Skeletal muscle tissue (tissue), 4 donors: ENCODE measurements around the gene MEG3. TPM values are rescaled to one million over a fixed set of nuclear protein-coding genes. Genes with fewer than 3 reads are reported as not detected.

Source experiments
- H3K27ac ChIP-seq: one replicate; pipeline ENCODE4 v1.7.0; 2013; ENCODE audit warnings: mild to moderate bottlenecking, low read depth, low read length, inconsistent platforms
- H3K27me3 ChIP-seq, 3 donors: one replicate each; pipeline ENCODE4 v1.7.0; 2013; ENCODE audit warnings: low read length in 3 of 3; ENCODE audit not compliant: control insufficient read depth in 3 of 3, insufficient read depth in 3 of 3
- H3K36me3 ChIP-seq, 3 donors: one replicate each; pipeline ENCODE4 v1.7.0; 2013; ENCODE audit warnings: low read length in 3 of 3; ENCODE audit not compliant: control insufficient read depth in 3 of 3, insufficient read depth in 3 of 3
- H3K4me1 ChIP-seq, 3 donors: one replicate each; pipeline ENCODE4 v1.7.0; 2013; ENCODE audit warnings: low read length in 3 of 3, mild to moderate bottlenecking in 3 of 3; ENCODE audit not compliant: control insufficient read depth in 3 of 3, insufficient read depth in 3 of 3
- H3K4me3 ChIP-seq, 3 donors: one replicate each; pipeline ENCODE4 v1.7.0; 2013; ENCODE audit warnings: low read length in 3 of 3
- H3K9ac ChIP-seq, 3 donors: one replicate each; pipeline ENCODE4 v1.7.0; 2013; ENCODE audit warnings: low read length in 3 of 3, mild to moderate bottlenecking in 3 of 3, moderate library complexity in 2 of 3, low read depth in 1 of 3
- H3K9me3 ChIP-seq, 3 donors: one replicate each; pipeline ENCODE4 v1.7.0; 2013; ENCODE audit warnings: low read length in 3 of 3; ENCODE audit not compliant: control insufficient read depth in 3 of 3
- total RNA-seq: library from RNA; depleted of rRNA; stranded (reverse); fragments of >200 nt; gene quantifications from one replicate; pipeline ENCODE4 v1.2.3, GENCODE V29; 2014
- donor health status: Osteomylitis.

MEG3 gene
- total RNA-seq, 1 donor from 2014 or later, result 587 TPM

GRCh38 chr14:100844421-100844820, 18.5 kb downstream of the MEG3 start:
- Histone ChIP-seq H3K36me3 (no peaks in the 10 kb centered on the region), H3K27ac (no peak overlapping the region), H3K9me3 (no peaks in the 10 kb centered on the region), H3K4me1 (no peaks in the 10 kb centered on the region), H3K4me3 (no peak overlapping the region), H3K27me3 (peaks cover 0 to 8% (median 7%) of the 10 kb centered on the region in 3 donors), H3K9ac (no peak overlapping the region)

- Histone ChIP-seq H3K36me3 (no peaks in the 10 kb centered on the region), H3K9ac (no peak overlapping the region), H3K4me1 (no peaks in the 10 kb centered on the region), H3K9me3 (no peaks in the 10 kb centered on the region), H3K4me3 (no peak overlapping the region), H3K27me3 (peaks cover 0 to 8% (median 7%) of the 10 kb centered on the region in 3 donors), H3K27ac (no peak overlapping the region)
Measured at GRCh38 chr14:100844846-100845245, 18.9 kb downstream of the MEG3 start.

GRCh38 chr14:100845341-100845740, 19.4 kb downstream of the MEG3 start:
- H3K9me3 ChIP-seq, result no peaks in the 10 kb centered on the region
- no peaks in the 10 kb centered on the region for H3K36me3 ChIP-seq
- no peak overlapping the region for H3K4me3 ChIP-seq
- no peak overlapping the region for H3K9ac ChIP-seq
- H3K4me1 ChIP-seq, result no peaks in the 10 kb centered on the region
- peaks cover 0 to 8% (median 7%) of the 10 kb centered on the region in 3 donors for H3K27me3 ChIP-seq
- no peak overlapping the region for H3K27ac ChIP-seq

- Histone ChIP-seq H3K4me1 (no peaks in the 10 kb centered on the region), H3K27ac (no peak overlapping the region), H3K36me3 (no peaks in the 10 kb centered on the region), H3K9ac (no peak overlapping the region), H3K9me3 (no peaks in the 10 kb centered on the region), H3K4me3 (no peak overlapping the region), H3K27me3 (peaks cover 0 to 8% (median 6%) of the 10 kb centered on the region in 3 donors)
Measured at GRCh38 chr14:100846309-100846859, 20.5 kb downstream of the MEG3 start.

GRCh38 chr14:100849115-100849781, 23.3 kb downstream of the MEG3 start:
- H3K36me3 ChIP-seq, result no peaks in the 10 kb centered on the region

GRCh38 chr14:100850841-100851585, 25.1 kb downstream of the MEG3 start:
- Histone ChIP-seq H3K27ac (no peak overlapping the region), H3K9ac (no peak overlapping the region), H3K4me3 (no peak overlapping the region), H3K4me1 (no peaks in the 10 kb centered on the region), H3K27me3 (no peaks in the 10 kb centered on the region), H3K9me3 (no peaks in the 10 kb centered on the region), H3K36me3 (no peaks in the 10 kb centered on the region)

More at GRCh38 chr14:100849115-100849781, 23.3 kb downstream of the MEG3 start:
- no peaks in the 10 kb centered on the region for H3K9me3 ChIP-seq
- peaks cover 0 to 2% (median 0%) of the 10 kb centered on the region in 3 donors for H3K27me3 ChIP-seq
- H3K4me3 ChIP-seq, result no peak overlapping the region
- H3K27ac ChIP-seq, result no peak overlapping the region
- H3K9ac ChIP-seq, result no peak overlapping the region
- no peaks in the 10 kb centered on the region for H3K4me1 ChIP-seq

- Histone ChIP-seq H3K9me3 (no peaks in the 10 kb centered on the region), H3K27me3 (no peaks in the 10 kb centered on the region), H3K9ac (no peak overlapping the region), H3K4me3 (no peak overlapping the region), H3K4me1 (no peaks in the 10 kb centered on the region), H3K36me3 (no peaks in the 10 kb centered on the region), H3K27ac (no peak overlapping the region)
Measured at GRCh38 chr14:100851586-100851916, 25.6 kb downstream of the MEG3 start.

- Histone ChIP-seq H3K27me3 (peaks cover 0 to 2% (median 0%) of the 10 kb centered on the region in 3 donors), H3K27ac (no peak overlapping the region), H3K4me1 (no peaks in the 10 kb centered on the region), H3K9me3 (no peaks in the 10 kb centered on the region), H3K36me3 (no peaks in the 10 kb centered on the region), H3K9ac (no peak overlapping the region), H3K4me3 (no peak overlapping the region)
Measured at GRCh38 chr14:100851946-100852620, 26.2 kb downstream of the MEG3 start.

- Histone ChIP-seq H3K9me3 (no peaks in the 10 kb centered on the region), H3K36me3 (no peaks in the 10 kb centered on the region), H3K4me1 (no peaks in the 10 kb centered on the region), H3K27me3 (peaks cover 0 to 14% (median 6%) of the 10 kb centered on the region in 3 donors), H3K27ac (no peak overlapping the region), H3K4me3 (no peak overlapping the region), H3K9ac (no peak overlapping the region)
Measured at GRCh38 chr14:100854435-100854834, 28.5 kb downstream of the MEG3 start.
